ENCODE measurements around the gene RAB8B.

- no peak for TF ChIP-seq POLR2AphosphoS5 (IDR thresholded peaks at IDR 0.05; ENCODE audit: low read depth, low read length)
- TF ChIP-seq REST (IDR thresholded peaks at IDR 0.05; ENCODE audit: insufficient read depth in 1 of 2, low read depth in 2 of 2, low read length in 2 of 2) = no peak
- no peak for TF ChIP-seq TAF1 (IDR thresholded peaks at IDR 0.05; ENCODE audit: borderline replicate concordance, insufficient read depth, low read length)
- TF ChIP-seq SIN3A (IDR thresholded peaks at IDR 0.05; ENCODE audit: borderline replicate concordance, insufficient read depth, low read length) = no peak
Observed at GRCh38 chr15:63187589-63188226, 1.7 kb upstream of the RAB8B start.
